ENCODE results near the gene MOB2.

GRCh38 chr11:1528710-1529109 is 42.1 kb upstream of the MOB2 start:
- no peak for TF ChIP-seq POLR2AphosphoS5 (IDR thresholded peaks at IDR 0.05; ENCODE audit: low read depth, low read length)
- no peak for TF ChIP-seq TAF1 (IDR thresholded peaks at IDR 0.05; ENCODE audit: low read depth, low read length)
- no peak for TF ChIP-seq SPI1 (IDR thresholded peaks at IDR 0.05; ENCODE audit: low read depth, low read length)
- no peak for TF ChIP-seq POLR2A (IDR thresholded peaks at IDR 0.05; ENCODE audit: low read depth, low read length)
